K562 (cell line): ENCODE measurements around the gene SRBD1. TPM values are rescaled to one million over a fixed set of nuclear protein-coding genes. Genes with fewer than 3 reads are reported as not detected.

Experiments
- CHD1 ChIP-seq: fragments of 200-600 bp; sonication (generic); IDR thresholded peaks from one replicate; pipeline ENCODE4 v1.6.1; 2012; ENCODE audit warnings: mild to moderate bottlenecking, moderate library complexity, low read length, inconsistent platforms
- DMBX1 ChIP-seq: fragments of 250-450 bp; sonication (Bioruptor Pico); IDR thresholded peaks from 2 replicates; pipeline ENCODE4 v1.8.0; 2022; ENCODE audit warnings: inconsistent platforms, mild to moderate bottlenecking, moderate library complexity, borderline replicate concordance
- GTF3C2 ChIP-seq: IDR thresholded peaks from 3 replicates; pipeline ENCODE4 v1.6.1; 2011; ENCODE audit warnings: borderline replicate concordance, mild to moderate bottlenecking, moderate library complexity; ENCODE audit not compliant: insufficient read length; ENCODE audit errors: extremely low read depth
- HOXB6 ChIP-seq: fragments of 250-450 bp; sonication (Bioruptor Pico); IDR thresholded peaks from 2 replicates; pipeline ENCODE4 v1.5.1; 2022; ENCODE audit warnings: mild to moderate bottlenecking, borderline replicate concordance
- IRF9 ChIP-seq: fragments of 450-650 bp; IDR thresholded peaks from 2 replicates; pipeline ENCODE4 v1.6.1; 2016; ENCODE audit warnings: missing biosample characterization, missing genetic modification characterization
- MECOM ChIP-seq: fragments of 250-450 bp; sonication (Bioruptor Pico); IDR thresholded peaks from 2 replicates; pipeline ENCODE4 v1.8.0; 2022; ENCODE audit warnings: inconsistent platforms
- PURB ChIP-seq: sonication (generic); formaldehyde crosslinking; IDR thresholded peaks from 2 replicates; pipeline ENCODE4 v1.9.0; 2021; ENCODE audit warnings: low read depth, mild to moderate bottlenecking, missing genetic modification reagents
- RAD51 ChIP-seq: fragments of 450-650 bp; IDR thresholded peaks from 2 replicates; pipeline ENCODE4 v1.7.1; 2016; ENCODE audit warnings: low read depth, mild to moderate bottlenecking, borderline replicate concordance
- SAFB2 ChIP-seq: fragments of 200-400 bp; formaldehyde crosslinking; IDR thresholded peaks from 2 replicates; pipeline ENCODE4 v1.6.1; 2018; ENCODE audit warnings: borderline replicate concordance, low read length, low read depth, moderate library complexity; ENCODE audit not compliant: severe bottlenecking
- SP2 ChIP-seq: IDR thresholded peaks from 2 replicates; pipeline ENCODE4 v1.6.1; 2011; ENCODE audit warnings: mild to moderate bottlenecking, low read depth, low read length, moderate library complexity; ENCODE audit not compliant: poor library complexity, severe bottlenecking; ENCODE audit errors: extremely low read depth
- TAF9B ChIP-seq: fragments of 450-650 bp; IDR thresholded peaks from 2 replicates; pipeline ENCODE4 v1.6.1; 2018; ENCODE audit warnings: mild to moderate bottlenecking; ENCODE audit not compliant: partially characterized antibody
- TCF7L2 ChIP-seq: fragments of 150-350 bp; IDR thresholded peaks from 2 replicates; pipeline ENCODE4 v1.6.1; 2016; ENCODE audit warnings: low read depth, mild to moderate bottlenecking, low read length, moderate library complexity
- TFE3 ChIP-seq: fragments of 450-650 bp; formaldehyde crosslinking; IDR thresholded peaks from 2 replicates; pipeline ENCODE4 v1.4.0; 2020; ENCODE audit warnings: mild to moderate bottlenecking, mixed read lengths
- TGIF2 ChIP-seq: sonication (generic); formaldehyde crosslinking; IDR thresholded peaks from 2 replicates; pipeline ENCODE4 v1.8.1; 2022; ENCODE audit warnings: mild to moderate bottlenecking, missing genetic modification reagents, moderate library complexity
- ZBTB49 ChIP-seq: sonication (generic); formaldehyde crosslinking; IDR thresholded peaks from 2 replicates; pipeline ENCODE4 v1.8.0; 2022; ENCODE audit warnings: missing genetic modification reagents, mild to moderate bottlenecking, borderline replicate concordance
- ZKSCAN3 ChIP-seq: fragments of 250-450 bp; sonication (Bioruptor Pico); IDR thresholded peaks from 2 replicates; pipeline ENCODE4 v1.4.0; 2020
- ZNF408 ChIP-seq: fragments of 250-450 bp; sonication (Bioruptor Pico); IDR thresholded peaks from 2 replicates; pipeline ENCODE4 v1.4.0; 2020; ENCODE audit warnings: low read depth, mild to moderate bottlenecking, moderate library complexity
- ZNF707 ChIP-seq: fragments of 250-450 bp; sonication (Bioruptor Pico); conservative IDR thresholded peaks from 2 replicates; pipeline ENCODE4 v1.8.0; 2022; ENCODE audit warnings: inconsistent platforms, mild to moderate bottlenecking, moderate library complexity
- ZNF717 ChIP-seq: fragments of 250-450 bp; sonication (Bioruptor Pico); IDR thresholded peaks from 2 replicates; pipeline ENCODE4 v1.5.0; 2021
- polyA plus RNA-seq, 8 experiments: library from polyadenylated mRNA; depleted of rRNA in 4 of 8; stranded (reverse) in 5 of 8; unstranded in 3 of 8; fragments of >200 nt; fragmentation: Nextera tagmentation in 2 of 8; fragmentation: Illumina TruSeq in 1 of 8; extraction: Ambion mirVana in 2 of 8; extraction: Trizol in 1 of 8; gene quantifications; 2 replicates each; pipeline versions ENCODE4 v1.2.1 to v1.2.3, GENCODE V29; 2011 to 2014; ENCODE audit warnings: inconsistent platforms in 1 of 8, missing spikeins in 1 of 8
- total RNA-seq, 7 experiments: library from RNA; depleted of rRNA in 6 of 7; stranded (reverse); fragments of >200 nt in 6 of 7; fragmentation: Illumina TruSeq in 2 of 7; extraction: Trizol in 2 of 7; gene quantifications; 2 replicates each; pipeline versions ENCODE4 v1.2.1 to v1.2.3, GENCODE V29; 2011 to 2021; ENCODE audit warnings: low replicate concordance in 1 of 7

SRBD1 gene
- total and polyA plus RNA-seq, 9 of the 15 experiments (the other 6 are each of a cell fraction or from before 2014, with no cell fraction given) = 6.9 to 23.2 (median 14.7) TPM

GRCh38 chr2:45650851-45651414 is 39.9 kb upstream of the SRBD1 start (continued):
- TF ChIP-seq IRF9 (tag) (no peak), RAD51 (no peak), GTF3C2 (no peak), TGIF2 (no peak), ZBTB49 (CRISPR knock-in tag) (no peak), ZNF408 (CRISPR knock-in tag) (no peak), DMBX1 (CRISPR knock-in tag) (no peak; the same call in 1 of the 2 replicates), ZNF717 (CRISPR knock-in tag) (no peak), TAF9B (no peak), ZKSCAN3 (CRISPR knock-in tag) (no peak), TCF7L2 (no peak), CHD1 (no peak), MECOM (CRISPR knock-in tag) (no peak), SP2 (no peak), PURB (CRISPR knock-in tag) (no peak), HOXB6 (no peak), SAFB2 (no peak), TFE3 (CRISPR knock-in tag) (no peak), ZNF707 (CRISPR knock-in tag) (no peak)
